LNCaP clone FGC (cell line): ENCODE measurements around the gene CPD.
A peak's percentile ranks its signal among the peaks of the same experiment; 100 is the strongest.

Experiments used
- DNase-seq: peaks from one replicate; pipeline ENCODE4 v3.0.0-alpha.2; 2011; ENCODE audit warnings: low read depth
- H3K4me3 ChIP-seq: 2 replicates; pipeline ENCODE4 v1.5.1; 2011; ENCODE audit warnings: mild to moderate bottlenecking, low read depth, low read length, control low read depth
- CTCF ChIP-seq: IDR thresholded peaks from 2 replicates; pipeline ENCODE4 v1.5.1; 2012; ENCODE audit warnings: mild to moderate bottlenecking; ENCODE audit not compliant: control insufficient read depth, insufficient read depth; ENCODE audit errors: extremely low read depth

The CPD gene

DNA sequence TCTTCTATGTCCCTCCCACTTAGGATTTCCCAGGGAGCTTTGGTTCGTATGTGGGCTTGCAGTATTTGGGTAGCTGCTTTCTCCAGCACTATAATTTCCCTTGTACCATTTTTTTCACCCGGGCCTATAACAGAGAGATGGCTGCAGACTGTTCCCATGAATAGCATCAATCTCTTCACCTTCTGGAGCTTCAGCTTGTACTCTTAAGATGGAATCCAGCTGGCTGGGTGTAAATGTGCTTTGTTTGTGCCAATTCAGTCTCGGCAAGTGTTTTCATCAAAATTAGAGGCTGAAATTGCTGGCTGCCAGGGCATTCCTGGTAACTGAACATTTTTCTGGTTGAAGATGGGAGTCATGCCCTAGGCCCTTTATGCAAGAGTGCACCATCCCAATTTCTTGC lies 12.2 kb upstream of the CPD start:
- no peak overlapping the region for H3K4me3 ChIP-seq
- TF ChIP-seq CTCF: no peak
- DNase-seq: no peak

DNA sequence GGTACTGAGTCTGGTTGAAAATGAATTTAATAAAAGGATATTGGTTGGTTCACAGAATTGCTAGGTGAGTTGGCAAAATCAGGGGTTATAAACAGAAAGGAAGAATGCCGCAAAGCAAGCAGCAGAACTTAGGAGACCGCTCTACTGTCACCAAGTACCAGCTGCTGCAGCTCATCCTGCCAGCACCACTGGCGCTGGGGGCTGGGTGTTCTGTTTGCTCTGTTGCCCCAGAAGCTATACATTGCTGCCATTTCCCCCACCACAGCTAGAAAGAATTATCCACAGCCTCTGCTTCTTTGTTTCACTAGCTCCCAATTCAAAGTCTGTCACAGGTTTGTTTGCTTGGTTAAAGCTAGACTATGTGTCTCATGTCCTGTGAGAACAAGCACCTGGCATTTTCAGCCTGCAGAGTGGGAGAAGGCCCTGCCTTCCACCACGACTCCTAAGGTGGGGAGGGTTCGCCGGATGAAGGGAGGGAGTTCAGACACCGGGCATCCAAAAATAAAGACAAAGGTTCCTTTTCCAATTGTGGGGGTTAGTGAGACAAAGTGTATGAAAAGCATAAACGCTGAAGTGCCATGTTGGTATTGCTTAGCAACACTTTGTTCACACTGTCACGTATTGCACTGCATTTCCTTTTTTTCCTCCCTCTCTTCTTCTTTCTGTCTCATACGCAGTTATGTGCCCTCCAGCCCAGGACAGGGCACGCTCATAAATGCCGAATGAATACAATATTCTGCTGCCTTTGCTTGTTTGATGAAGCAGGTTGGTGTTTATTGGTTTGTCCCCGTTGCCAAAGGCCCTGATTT lies 9.6 kb upstream of the CPD start:
- no peak for TF ChIP-seq CTCF
- DNase-seq: no peak
- no peak overlapping the region for H3K4me3 ChIP-seq

- TF ChIP-seq CTCF: no peak
- H3K4me3 ChIP-seq: no peak overlapping the region
Measured at GRCh38 chr17:30369995-30370394, 8.7 kb upstream of the CPD start.

DNA sequence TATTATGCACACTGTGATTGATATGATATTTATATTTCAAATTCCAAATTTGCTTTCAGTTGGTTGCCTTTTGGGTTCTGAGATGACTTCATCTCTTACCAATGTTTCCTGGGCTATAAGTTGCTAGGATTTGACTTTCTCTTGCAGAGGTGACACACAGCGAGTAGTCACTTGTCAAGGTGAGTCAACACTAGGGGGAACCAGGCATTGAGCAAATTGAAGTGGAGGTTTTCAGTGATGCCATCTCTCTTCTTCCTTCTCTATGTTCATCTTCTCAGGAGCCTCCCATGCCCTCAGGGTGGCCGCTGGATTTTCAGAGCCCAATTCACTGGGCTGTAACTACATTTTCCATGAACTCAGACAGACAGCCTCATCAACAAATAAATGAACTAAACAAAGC lies 6.0 kb upstream of the CPD start:
- no peak for TF ChIP-seq CTCF
- H3K4me3 ChIP-seq: no peak overlapping the region
- DNase-seq: no peak

More at GRCh38 chr17:30369995-30370394, 8.7 kb upstream of the CPD start:
- DNase-seq: peak; percentile 49

DNA sequence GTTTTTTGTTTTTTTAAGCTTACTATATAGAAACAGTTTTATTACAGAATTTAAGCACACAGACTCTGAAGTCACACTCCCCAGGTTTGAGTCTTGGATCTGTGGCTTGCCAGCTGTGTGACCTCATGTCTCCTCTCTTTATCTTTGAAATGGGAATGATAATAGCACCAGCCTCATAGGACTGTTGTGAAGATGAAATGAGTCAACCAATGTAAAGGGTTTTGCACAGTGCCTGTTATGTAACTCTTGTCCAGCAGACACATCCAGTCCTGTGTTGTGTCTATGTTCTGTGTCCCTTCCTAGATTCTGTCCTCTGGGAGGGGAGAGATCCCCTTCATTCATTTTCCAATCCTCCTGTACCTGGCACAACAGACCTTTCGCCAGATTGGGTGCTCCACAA lies 3.1 kb upstream of the CPD start:
- no peak for TF ChIP-seq CTCF
- no peak overlapping the region for H3K4me3 ChIP-seq
- DNase-seq: no peak

DNA sequence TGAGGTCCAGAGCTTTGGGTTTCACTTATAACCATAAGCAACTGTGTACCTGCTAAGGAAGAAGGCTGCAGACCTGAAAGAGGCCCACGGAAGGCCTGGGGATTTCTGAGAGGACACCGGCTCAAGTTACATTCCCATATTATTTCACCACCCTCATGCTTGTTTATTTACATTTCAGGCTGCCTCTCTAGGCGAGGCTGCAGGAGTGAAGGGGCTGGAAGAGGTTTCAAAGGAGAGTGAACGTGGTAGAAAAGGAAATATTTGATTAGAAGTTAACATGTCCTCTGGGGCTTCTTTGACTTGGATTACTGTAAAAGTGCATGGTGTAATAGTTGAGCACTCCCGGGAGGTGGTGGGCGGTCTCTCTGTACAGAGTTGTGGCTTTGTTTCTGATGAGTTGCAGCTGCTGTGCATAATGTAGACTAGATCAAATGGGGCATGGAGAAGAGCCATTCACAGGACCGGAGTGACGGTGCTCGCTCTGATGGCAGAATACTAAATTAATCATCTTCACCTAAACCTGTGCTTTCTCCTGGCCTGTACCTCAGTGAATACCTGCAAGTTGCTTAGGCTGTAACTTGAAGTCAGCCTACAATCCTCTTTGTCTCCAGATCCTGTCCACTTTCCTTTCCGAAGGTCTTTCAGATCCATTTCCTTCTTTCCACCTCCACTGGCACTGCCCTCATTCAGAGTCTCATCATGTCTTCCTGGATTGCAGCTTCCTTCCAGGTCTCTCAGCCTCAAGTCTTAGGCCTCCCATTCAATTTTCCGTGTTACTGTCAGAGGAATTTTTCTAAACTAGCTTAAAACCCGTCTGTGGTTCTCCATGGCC lies 1.9 kb upstream of the CPD start:
- no peak for TF ChIP-seq CTCF
- no peak overlapping the region for H3K4me3 ChIP-seq
- peak; percentile 63 for DNase-seq
